ENCODE measurements around the gene ZBTB43.

- TF ChIP-seq EGR1 (IDR thresholded peaks at IDR 0.05) (no peak), TCF12 (IDR thresholded peaks at IDR 0.05; ENCODE audit: low read depth) (no peak), MAX (IDR thresholded peaks at IDR 0.05) (no peak), YY1 (IDR thresholded peaks at IDR 0.05; ENCODE audit: low read depth) (no peak), TAF1 (IDR thresholded peaks at IDR 0.05; ENCODE audit: low read depth) (no peak), NFIC (IDR thresholded peaks at IDR 0.05) (no peak), CEBPB (IDR thresholded peaks at IDR 0.05) (no peak), CREB1 (IDR thresholded peaks at IDR 0.05; ENCODE audit: low read depth) (no peak), FOXM1 (IDR thresholded peaks at IDR 0.05; ENCODE audit: borderline replicate concordance, low read depth) (no peak), TEAD4 (IDR thresholded peaks at IDR 0.05) (no peak), RAD21 (IDR thresholded peaks at IDR 0.05; ENCODE audit: low read depth) (no peak), USF1 (IDR thresholded peaks at IDR 0.05) (no peak), REST (IDR thresholded peaks at IDR 0.05; ENCODE audit: low read depth) (no peak), EP300 (IDR thresholded peaks at IDR 0.05; ENCODE audit: borderline replicate concordance) (no peak)
Observed at GRCh38 chr9:126758916-126759585, 45.8 kb upstream of the ZBTB43 start.
